HG02981 (cell line): Measurements from ENCODE around the gene DNAH1.
"Not testable (repeated sequence)": the region's sequence is repeated elsewhere in the genome, so short reads cannot be mapped to it uniquely, and the experiment has no call there.

Source experiments
- ATAC-seq: cut with Tn5 transposase; IDR thresholded peaks from one replicate; pipeline ENCODE4 v1.9.1; 2021; ENCODE audit warnings: mild to moderate bottlenecking, moderate library complexity; ENCODE audit not compliant: unreplicated experiment

Gene DNAH1

GRCh38 chr3:52331906-52332305 lies 15.8 kb downstream of the DNAH1 start:
- no peak for ATAC-seq

GRCh38 chr3:52333869-52334557 lies 17.9 kb downstream of the DNAH1 start:
- no peak for ATAC-seq

- not testable (repeated sequence) for ATAC-seq
Observed at GRCh38 chr3:52338131-52338530, 22.0 kb downstream of the DNAH1 start.

- ATAC-seq, result no peak
Observed at GRCh38 chr3:52339612-52340011, 23.5 kb downstream of the DNAH1 start.

GRCh38 chr3:52341123-52341522 lies 25.0 kb downstream of the DNAH1 start:
- no peak for ATAC-seq

GRCh38 chr3:52343946-52344600 lies 28.0 kb downstream of the DNAH1 start:
- ATAC-seq, result no peak

GRCh38 chr3:52345521-52346109 lies 29.5 kb downstream of the DNAH1 start:
- ATAC-seq, result no peak

- ATAC-seq, result no peak
Observed at GRCh38 chr3:52346623-52347530, 30.8 kb downstream of the DNAH1 start.

- no peak for ATAC-seq
Observed at GRCh38 chr3:52347716-52348635, 31.9 kb downstream of the DNAH1 start.

GRCh38 chr3:52349131-52349530 lies 33.0 kb downstream of the DNAH1 start:
- ATAC-seq, result no peak

GRCh38 chr3:52349611-52350395 lies 33.7 kb downstream of the DNAH1 start:
- ATAC-seq, result no peak

- ATAC-seq, result no peak
Observed at GRCh38 chr3:52350416-52350815, 34.3 kb downstream of the DNAH1 start.

GRCh38 chr3:52350981-52351761 lies 35.1 kb downstream of the DNAH1 start:
- ATAC-seq, result no peak

- ATAC-seq, result no peak
Observed at GRCh38 chr3:52351762-52352368, 35.7 kb downstream of the DNAH1 start.

GRCh38 chr3:52352566-52352965 lies 36.4 kb downstream of the DNAH1 start:
- ATAC-seq, result no peak

GRCh38 chr3:52353291-52353855 lies 37.3 kb downstream of the DNAH1 start:
- ATAC-seq, result no peak

GRCh38 chr3:52354676-52355075 lies 38.6 kb downstream of the DNAH1 start:
- no peak for ATAC-seq

- ATAC-seq, result no peak
Observed at GRCh38 chr3:52355526-52355925, 39.4 kb downstream of the DNAH1 start.
